ENCODE measurements around the gene ANGEL1.

ANGEL1 gene

DNA sequence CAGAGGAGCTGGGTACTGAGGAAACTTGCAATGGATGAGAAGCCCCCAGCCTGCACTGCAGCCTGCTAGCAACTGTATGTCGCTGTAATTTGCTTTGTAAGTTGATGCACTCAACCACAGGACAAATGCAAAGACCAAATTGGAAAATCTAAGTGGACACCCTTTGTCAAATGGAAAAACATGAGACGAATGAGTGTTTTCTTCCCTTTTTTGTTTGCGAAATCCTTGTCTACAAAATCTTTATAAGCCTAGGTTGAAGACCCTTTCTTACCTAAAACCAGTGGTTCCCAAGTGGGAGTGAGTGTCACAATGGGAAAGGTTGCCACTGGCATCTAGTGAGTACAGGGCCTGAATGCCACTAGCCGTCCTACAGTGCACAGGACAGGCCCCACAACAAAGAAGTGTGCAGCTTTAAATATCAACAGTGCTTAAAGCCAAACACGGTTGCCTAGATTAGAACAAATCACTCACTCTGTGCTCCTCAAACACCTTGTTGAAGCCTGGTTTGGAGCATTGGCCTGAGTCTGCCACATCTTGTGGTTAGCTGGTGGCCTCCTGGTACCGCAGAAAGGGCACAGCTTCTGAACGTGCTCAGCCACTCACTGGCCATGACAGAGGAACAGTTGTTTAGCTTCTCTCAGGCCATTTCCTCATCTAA is 59.0 kb downstream of the ANGEL1 start:
- H3K36me3 ChIP-seq (ENCODE audit: control insufficient read depth, insufficient read depth, low read length) = no peaks in the 10 kb centered on the region
- H3K27me3 ChIP-seq (ENCODE audit: control insufficient read depth, insufficient read depth, low read length) = no peaks in the 10 kb centered on the region
- no peaks in the 10 kb centered on the region for H3K9me3 ChIP-seq (ENCODE audit: control insufficient read depth, low read length)
- no peak overlapping the region for H3K4me3 ChIP-seq (ENCODE audit: low read depth, low read length)
- TF ChIP-seq, protein P1, sequence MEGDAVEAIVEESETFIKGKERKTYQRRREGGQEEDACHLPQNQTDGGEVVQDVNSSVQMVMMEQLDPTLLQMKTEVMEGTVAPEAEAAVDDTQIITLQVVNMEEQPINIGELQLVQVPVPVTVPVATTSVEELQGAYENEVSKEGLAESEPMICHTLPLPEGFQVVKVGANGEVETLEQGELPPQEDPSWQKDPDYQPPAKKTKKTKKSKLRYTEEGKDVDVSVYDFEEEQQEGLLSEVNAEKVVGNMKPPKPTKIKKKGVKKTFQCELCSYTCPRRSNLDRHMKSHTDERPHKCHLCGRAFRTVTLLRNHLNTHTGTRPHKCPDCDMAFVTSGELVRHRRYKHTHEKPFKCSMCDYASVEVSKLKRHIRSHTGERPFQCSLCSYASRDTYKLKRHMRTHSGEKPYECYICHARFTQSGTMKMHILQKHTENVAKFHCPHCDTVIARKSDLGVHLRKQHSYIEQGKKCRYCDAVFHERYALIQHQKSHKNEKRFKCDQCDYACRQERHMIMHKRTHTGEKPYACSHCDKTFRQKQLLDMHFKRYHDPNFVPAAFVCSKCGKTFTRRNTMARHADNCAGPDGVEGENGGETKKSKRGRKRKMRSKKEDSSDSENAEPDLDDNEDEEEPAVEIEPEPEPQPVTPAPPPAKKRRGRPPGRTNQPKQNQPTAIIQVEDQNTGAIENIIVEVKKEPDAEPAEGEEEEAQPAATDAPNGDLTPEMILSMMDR (IDR thresholded peaks at IDR 0.05) = no peak
- H3K4me1 ChIP-seq = peaks cover 7% of the 10 kb centered on the region
- no peak overlapping the region for H3K4me2 ChIP-seq (ENCODE audit: low read length)
- no peak overlapping the region for H3K27ac ChIP-seq
- H3K9ac ChIP-seq = no peak overlapping the region
- no peak overlapping the region for H2AFZ ChIP-seq
- no peaks in the 10 kb centered on the region for H3K79me2 ChIP-seq

DNA sequence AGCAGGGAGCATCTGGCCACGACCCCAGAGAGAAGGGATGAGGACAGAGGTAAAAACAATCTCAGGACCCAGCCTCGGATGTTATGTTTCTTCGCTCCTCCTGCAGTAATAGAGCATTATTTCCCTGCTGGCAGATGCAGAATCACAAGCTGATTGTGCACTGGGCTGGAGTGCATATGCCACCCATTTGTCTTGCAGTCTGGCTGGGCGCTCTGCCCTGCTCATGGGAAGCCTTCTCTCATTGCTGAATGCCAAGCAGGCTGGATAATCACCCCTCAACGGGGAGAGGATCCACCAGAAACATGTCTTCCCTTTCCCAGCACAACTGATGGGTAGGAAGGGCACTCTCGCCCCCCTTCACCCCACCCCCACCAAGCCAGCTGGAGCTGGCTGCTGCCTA is 59.9 kb downstream of the ANGEL1 start:
- Histone ChIP-seq H3K9ac (no peak overlapping the region), H3K4me1 (peaks cover 7% of the 10 kb centered on the region), H3K27ac (no peak overlapping the region), H2AFZ (no peak overlapping the region), H3K36me3 (ENCODE audit: control insufficient read depth, insufficient read depth, low read length) (no peaks in the 10 kb centered on the region), H3K79me2 (no peaks in the 10 kb centered on the region), H3K4me2 (ENCODE audit: low read length) (no peak overlapping the region), H3K4me3 (ENCODE audit: low read depth, low read length) (no peak overlapping the region), H3K9me3 (ENCODE audit: control insufficient read depth, low read length) (no peaks in the 10 kb centered on the region), H3K27me3 (ENCODE audit: control insufficient read depth, insufficient read depth, low read length) (no peaks in the 10 kb centered on the region)
- TF ChIP-seq, protein P1 (IDR thresholded peaks at IDR 0.05) = no peak

- Histone ChIP-seq H3K9ac (no peak overlapping the region), H3K36me3 (ENCODE audit: control insufficient read depth, insufficient read depth, low read length) (no peaks in the 10 kb centered on the region), H3K4me2 (ENCODE audit: low read length) (no peak overlapping the region), H2AFZ (no peak overlapping the region), H3K4me1 (no peaks in the 10 kb centered on the region), H3K9me3 (ENCODE audit: control insufficient read depth, low read length) (no peaks in the 10 kb centered on the region), H3K27ac (no peak overlapping the region), H3K4me3 (ENCODE audit: low read depth, low read length) (no peak overlapping the region), H3K27me3 (ENCODE audit: control insufficient read depth, insufficient read depth, low read length) (no peaks in the 10 kb centered on the region), H3K79me2 (no peaks in the 10 kb centered on the region)
- TF ChIP-seq, protein P1 (IDR thresholded peaks at IDR 0.05) = no peak
Measured at GRCh38 chr14:76742966-76743365, 69.7 kb downstream of the ANGEL1 start.

DNA sequence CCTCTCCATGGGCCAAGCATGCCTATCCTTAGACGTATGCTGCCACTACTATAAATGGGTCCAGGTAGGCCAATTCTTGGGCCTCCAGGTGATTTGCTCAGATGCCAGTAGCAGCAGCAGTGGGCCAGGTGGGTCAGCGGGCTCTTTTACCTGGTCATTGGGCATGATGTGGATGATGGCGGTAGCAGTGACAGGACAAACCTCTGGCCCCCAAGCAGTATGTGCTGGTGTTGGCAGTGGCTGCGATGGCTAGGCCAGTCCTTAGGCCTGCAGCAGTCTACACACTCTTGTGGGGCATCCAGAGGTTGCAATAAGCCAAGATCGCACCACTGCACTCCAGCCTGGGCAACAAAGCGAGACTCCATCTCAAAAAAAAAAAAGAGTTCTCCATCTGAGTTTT is 70.5 kb downstream of the ANGEL1 start:
- Histone ChIP-seq H3K9ac (no peak overlapping the region), H3K27ac (no peak overlapping the region)
- TF ChIP-seq, protein P1 (IDR thresholded peaks at IDR 0.05) = no peak

GRCh38 chr14:76741074-76741473 is 71.6 kb downstream of the ANGEL1 start:
- H2AFZ ChIP-seq = no peak overlapping the region
- TF ChIP-seq, protein P1 (IDR thresholded peaks at IDR 0.05) = no peak
- no peak overlapping the region for H3K9ac ChIP-seq
- H3K4me2 ChIP-seq (ENCODE audit: low read length) = no peak overlapping the region
- H3K4me1 ChIP-seq = no peaks in the 10 kb centered on the region
- no peak overlapping the region for H3K27ac ChIP-seq
- no peaks in the 10 kb centered on the region for H3K9me3 ChIP-seq (ENCODE audit: control insufficient read depth, low read length)
- H3K27me3 ChIP-seq (ENCODE audit: control insufficient read depth, insufficient read depth, low read length) = no peaks in the 10 kb centered on the region
- H3K79me2 ChIP-seq = no peaks in the 10 kb centered on the region
- no peaks in the 10 kb centered on the region for H3K36me3 ChIP-seq (ENCODE audit: control insufficient read depth, insufficient read depth, low read length)
- H3K4me3 ChIP-seq (ENCODE audit: low read depth, low read length) = no peak overlapping the region

More for the DNA sequence above, 70.5 kb downstream of the ANGEL1 start:
- no peaks in the 10 kb centered on the region for H3K79me2 ChIP-seq
- no peak overlapping the region for H3K4me3 ChIP-seq (ENCODE audit: low read depth, low read length)
- no peaks in the 10 kb centered on the region for H3K27me3 ChIP-seq (ENCODE audit: control insufficient read depth, insufficient read depth, low read length)
- H3K36me3 ChIP-seq (ENCODE audit: control insufficient read depth, insufficient read depth, low read length) = no peaks in the 10 kb centered on the region
- no peaks in the 10 kb centered on the region for H3K9me3 ChIP-seq (ENCODE audit: control insufficient read depth, low read length)
- no peak overlapping the region for H2AFZ ChIP-seq
- H3K4me1 ChIP-seq = no peaks in the 10 kb centered on the region
- no peak overlapping the region for H3K4me2 ChIP-seq (ENCODE audit: low read length)

Measured in parathyroid adenoma (tissue), 2 donors.